NT2/D1 (cell line): ENCODE results near the gene CLASP2.
A peak's percentile ranks its signal among the peaks of the same experiment; 100 is the strongest.
"Not testable (repeated sequence)": the region's sequence is repeated elsewhere in the genome, so short reads cannot be mapped to it uniquely, and the experiment has no call there.

Experiments
- DNase-seq: peaks from one replicate; pipeline ENCODE4 v3.0.0-alpha.2; 2011; ENCODE audit warnings: low read depth, low spot score
- H3K27me3 ChIP-seq: 2 replicates; pipeline ENCODE4 v1.6.0; 2011; ENCODE audit warnings: mild to moderate bottlenecking; ENCODE audit not compliant: insufficient read length, insufficient read depth
- H3K36me3 ChIP-seq: 2 replicates; pipeline ENCODE4 v1.6.1; 2011; ENCODE audit warnings: mild to moderate bottlenecking, low read length, mixed read lengths; ENCODE audit not compliant: insufficient read depth, insufficient read length
- H3K4me1 ChIP-seq: 2 replicates; pipeline ENCODE4 v1.5.1; 2011; ENCODE audit not compliant: insufficient read depth, insufficient read length
- H3K4me3 ChIP-seq: 2 replicates; pipeline ENCODE4 v1.5.1; 2011; ENCODE audit warnings: low read depth; ENCODE audit not compliant: insufficient read length
- H3K9ac ChIP-seq: 2 replicates; pipeline ENCODE4 v1.6.0; 2011; ENCODE audit warnings: low read depth; ENCODE audit not compliant: insufficient read length
- H3K9me3 ChIP-seq: 2 replicates; pipeline ENCODE4 v1.5.1; 2011; ENCODE audit warnings: mild to moderate bottlenecking, low read length; ENCODE audit not compliant: insufficient read depth
- SUZ12 ChIP-seq: IDR thresholded peaks from 2 replicates; pipeline ENCODE4 v1.6.1; 2011; ENCODE audit not compliant: insufficient read length, insufficient read depth; ENCODE audit errors: extremely low read depth
- YY1 ChIP-seq: IDR thresholded peaks from 2 replicates; pipeline ENCODE4 v1.6.1; 2011; ENCODE audit not compliant: insufficient read length, insufficient read depth
- ZNF274 ChIP-seq: IDR thresholded peaks from 2 replicates; pipeline ENCODE4 v1.6.1; 2011; ENCODE audit warnings: mild to moderate bottlenecking, low read depth, low read length

The CLASP2 gene

DNA sequence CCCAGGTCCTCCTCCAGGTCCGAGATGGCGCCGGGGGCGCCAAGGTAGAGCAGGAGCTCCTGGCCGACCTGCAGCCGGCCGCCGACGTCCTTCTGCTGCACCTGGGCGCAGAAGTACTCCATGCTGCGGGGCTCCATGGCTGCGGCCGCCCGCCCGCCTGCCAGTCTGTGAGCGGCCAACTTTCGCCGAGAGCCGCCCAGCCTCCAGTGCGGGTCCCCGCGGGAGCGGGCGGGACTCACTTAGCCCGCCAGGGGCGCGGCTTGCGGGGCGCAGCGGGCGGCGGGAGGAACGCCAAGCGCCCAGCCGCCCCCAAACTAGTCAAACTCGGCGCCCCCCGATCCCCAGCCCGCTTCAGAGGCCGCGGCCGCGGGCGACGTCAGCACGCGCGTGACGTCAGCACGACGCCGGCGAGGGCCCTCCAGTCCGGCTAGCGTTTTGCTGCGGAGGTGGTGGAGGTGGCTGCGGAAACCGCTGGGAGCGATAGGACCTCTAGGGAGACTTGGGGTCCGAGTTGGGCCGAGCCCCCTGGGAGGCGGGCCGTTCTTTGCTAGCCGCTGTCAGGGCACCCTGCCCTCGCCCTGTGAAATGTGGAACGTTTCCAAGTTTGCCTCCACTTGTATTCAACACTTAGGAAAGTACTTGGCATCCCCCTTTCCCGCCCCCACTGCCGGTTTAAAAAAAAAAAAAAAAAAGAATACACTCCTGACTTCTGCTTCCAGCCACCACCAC, at the start of gene CLASP2:
Gene CLASP2, minus strand, starts transcription at position 389 of the 729 bp plus-strand sequence. Its CDS starts 252 bp downstream, at position 137.
- DNase-seq = peak; percentile 84
- TF ChIP-seq ZNF274 = no peak
- TF ChIP-seq SUZ12 = no peak

GRCh38 chr3:33758864-33759263, 40.8 kb upstream of the CLASP2 start:
- no peak overlapping the region for H3K9ac ChIP-seq
- no peak for DNase-seq
- no peaks in the 10 kb centered on the region for H3K27me3 ChIP-seq
- H3K4me3 ChIP-seq = no peak overlapping the region
- TF ChIP-seq ZNF274 (no peak), SUZ12 (no peak), YY1 (no peak)
- no peaks in the 10 kb centered on the region for H3K4me1 ChIP-seq
- H3K9me3 ChIP-seq = peaks cover 32% of the 10 kb centered on the region
- no peaks in the 10 kb centered on the region for H3K36me3 ChIP-seq

More for the DNA sequence above, at the start of gene CLASP2:
- peak within 1 kb of the TSS; percentile 78 for H3K4me3 ChIP-seq
- H3K27me3 ChIP-seq = no peaks in the 10 kb centered on the region
- peak within 1 kb of the TSS; percentile 91 for H3K9ac ChIP-seq
- H3K36me3 ChIP-seq = peaks cover 3% of the 10 kb centered on the region
- no peaks in the 10 kb centered on the region for H3K9me3 ChIP-seq
- H3K4me1 ChIP-seq = no peaks in the 10 kb centered on the region

DNA sequence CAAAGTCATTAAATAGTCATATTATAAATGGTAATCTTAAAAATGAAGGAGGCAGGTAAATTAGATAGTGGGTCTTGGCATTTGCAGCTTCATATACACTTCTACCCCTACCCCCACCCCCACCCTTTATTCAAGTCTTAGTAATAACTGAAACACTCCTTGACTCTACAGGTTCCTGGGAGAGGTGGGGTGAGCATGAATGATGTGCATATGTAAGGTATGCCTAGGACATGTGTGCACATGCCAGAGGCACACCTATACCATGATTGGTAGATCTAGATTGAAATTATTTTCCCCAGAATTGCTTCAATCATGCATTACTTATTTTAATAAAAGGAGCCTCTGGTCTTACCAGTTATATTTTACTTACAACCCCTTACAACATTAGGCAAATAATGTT, 40.2 kb upstream of the CLASP2 start:
- H3K36me3 ChIP-seq = no peaks in the 10 kb centered on the region
- no peak for DNase-seq
- H3K4me3 ChIP-seq = no peak overlapping the region
- H3K4me1 ChIP-seq = no peaks in the 10 kb centered on the region
- no peaks in the 10 kb centered on the region for H3K27me3 ChIP-seq
- H3K9me3 ChIP-seq = peaks cover 38% of the 10 kb centered on the region
- H3K9ac ChIP-seq = no peak overlapping the region
- TF ChIP-seq SUZ12 (no peak), YY1 (no peak), ZNF274 (no peak)

GRCh38 chr3:33754391-33754790, 36.3 kb upstream of the CLASP2 start:
- not testable (repeated sequence) for H3K27me3 ChIP-seq, H3K36me3 ChIP-seq, DNase-seq, H3K4me3 ChIP-seq, H3K4me1 ChIP-seq, H3K9ac ChIP-seq
- H3K9me3 ChIP-seq = peaks cover 50% of the 10 kb centered on the region

DNA sequence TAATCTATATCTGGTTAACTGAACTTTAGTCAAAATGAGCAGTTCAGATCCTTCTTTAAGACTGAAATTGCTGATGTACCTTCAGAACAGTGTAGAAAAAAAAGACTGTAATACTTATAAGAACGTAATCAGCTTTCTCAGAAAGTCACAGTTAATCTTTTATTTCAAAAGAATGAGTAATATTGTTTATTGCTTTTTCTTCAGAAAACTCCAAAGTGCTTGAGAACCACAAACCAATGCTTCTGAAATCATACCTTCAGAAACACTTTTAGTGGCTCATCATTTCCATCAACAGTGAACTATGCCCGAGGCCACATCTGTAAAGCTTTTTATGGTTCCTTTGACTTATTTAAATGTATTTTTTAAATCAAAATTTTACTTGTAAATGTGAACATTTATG, 33.3 kb upstream of the CLASP2 start:
- DNase-seq = no peak
- Histone ChIP-seq H3K4me3 (no peak overlapping the region), H3K27me3 (no peaks in the 10 kb centered on the region), H3K4me1 (no peaks in the 10 kb centered on the region), H3K9ac (no peak overlapping the region), H3K36me3 (no peaks in the 10 kb centered on the region), H3K9me3 (peaks cover 39% of the 10 kb centered on the region)
- no peak for TF ChIP-seq YY1
- no peak for TF ChIP-seq SUZ12

DNA sequence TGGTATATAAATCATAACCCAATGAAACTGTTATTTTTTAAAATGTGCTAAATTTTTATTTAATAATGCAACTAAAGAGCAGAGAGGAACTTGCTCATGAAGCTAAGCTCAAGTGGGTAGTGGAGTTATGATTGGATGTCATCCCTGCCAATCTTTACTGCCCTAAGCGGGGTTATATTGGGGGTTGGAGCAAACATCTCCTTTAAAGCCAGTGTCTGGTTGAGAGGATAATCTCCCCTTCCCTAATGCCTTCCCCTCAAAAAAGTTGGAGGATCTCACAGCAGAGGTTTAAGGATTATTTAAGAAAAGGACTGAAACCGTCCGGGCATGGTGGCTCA, 32.1 kb upstream of the CLASP2 start:
- Histone ChIP-seq H3K36me3 (no peaks in the 10 kb centered on the region), H3K4me1 (no peaks in the 10 kb centered on the region), H3K9ac (no peak overlapping the region), H3K27me3 (no peaks in the 10 kb centered on the region), H3K9me3 (peaks cover 30% of the 10 kb centered on the region), H3K4me3 (no peak overlapping the region)
- DNase-seq = no peak
- TF ChIP-seq SUZ12 (no peak), YY1 (no peak), ZNF274 (no peak)

DNA sequence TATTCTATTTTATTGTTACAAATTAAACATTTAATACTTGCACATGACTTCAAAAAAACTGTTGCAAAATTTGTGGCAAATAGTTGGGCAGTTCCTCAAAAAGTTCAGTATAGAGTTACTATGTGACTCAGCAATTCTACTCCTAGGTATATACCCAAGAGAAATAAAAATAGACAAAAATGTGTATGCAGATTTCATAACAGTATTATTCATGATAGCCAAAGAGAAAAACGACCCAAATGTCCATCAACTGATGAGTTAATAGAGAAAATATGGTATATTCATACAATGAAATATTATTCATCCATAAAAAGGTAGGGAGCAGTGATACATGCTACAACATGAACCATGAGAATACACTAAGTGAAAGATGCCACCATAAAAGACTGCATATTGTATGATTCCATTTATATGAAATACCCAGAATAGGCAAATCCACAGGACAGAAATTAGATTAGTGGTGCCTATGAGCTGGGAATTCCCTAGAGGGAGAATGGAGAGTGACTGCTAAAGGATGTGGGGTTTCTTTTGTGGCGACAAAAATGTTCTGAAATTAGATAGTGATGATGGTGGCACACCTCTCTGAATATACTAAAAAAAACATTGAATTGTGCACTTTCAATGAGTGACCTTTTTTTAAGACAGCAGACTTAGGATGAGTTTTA, 31.6 kb upstream of the CLASP2 start:
- TF ChIP-seq SUZ12 (no peak), YY1 (no peak), ZNF274 (no peak)
- Histone ChIP-seq H3K4me3 (no peak overlapping the region), H3K4me1 (no peaks in the 10 kb centered on the region), H3K36me3 (no peaks in the 10 kb centered on the region), H3K9me3 (peaks cover 25% of the 10 kb centered on the region), H3K27me3 (no peaks in the 10 kb centered on the region), H3K9ac (no peak overlapping the region)
- DNase-seq = no peak
